ENCODE data around the gene ARPC1A.
A peak's percentile ranks its signal among the peaks of the same experiment; 100 is the strongest.
"Not testable (repeated sequence)": the region's sequence is repeated elsewhere in the genome, so short reads cannot be mapped to it uniquely, and the experiment has no call there.

Gene ARPC1A

DNA sequence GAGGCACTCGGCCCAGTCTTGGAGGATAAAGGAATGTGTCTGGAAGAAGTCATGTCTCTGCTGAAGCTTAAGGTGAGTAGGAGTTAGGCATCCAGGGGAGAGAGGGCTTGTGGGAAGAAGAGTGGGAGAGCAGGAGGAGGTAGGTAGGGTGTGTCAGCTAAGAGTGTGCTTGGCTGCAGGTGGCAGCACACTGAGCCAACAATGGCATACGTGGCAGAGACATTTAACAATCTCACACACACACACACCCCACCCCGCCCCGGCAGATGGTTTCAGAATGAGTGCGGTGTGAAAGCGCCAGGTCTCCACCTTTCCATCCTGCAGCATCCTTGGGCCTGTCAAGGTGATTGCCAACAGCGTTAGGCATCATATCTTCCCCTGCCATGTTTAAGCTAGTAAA, 11.2 kb upstream of the ARPC1A start:
- no peak for DNase-seq (ENCODE audit: low read depth)
- TF ChIP-seq, protein P1, sequence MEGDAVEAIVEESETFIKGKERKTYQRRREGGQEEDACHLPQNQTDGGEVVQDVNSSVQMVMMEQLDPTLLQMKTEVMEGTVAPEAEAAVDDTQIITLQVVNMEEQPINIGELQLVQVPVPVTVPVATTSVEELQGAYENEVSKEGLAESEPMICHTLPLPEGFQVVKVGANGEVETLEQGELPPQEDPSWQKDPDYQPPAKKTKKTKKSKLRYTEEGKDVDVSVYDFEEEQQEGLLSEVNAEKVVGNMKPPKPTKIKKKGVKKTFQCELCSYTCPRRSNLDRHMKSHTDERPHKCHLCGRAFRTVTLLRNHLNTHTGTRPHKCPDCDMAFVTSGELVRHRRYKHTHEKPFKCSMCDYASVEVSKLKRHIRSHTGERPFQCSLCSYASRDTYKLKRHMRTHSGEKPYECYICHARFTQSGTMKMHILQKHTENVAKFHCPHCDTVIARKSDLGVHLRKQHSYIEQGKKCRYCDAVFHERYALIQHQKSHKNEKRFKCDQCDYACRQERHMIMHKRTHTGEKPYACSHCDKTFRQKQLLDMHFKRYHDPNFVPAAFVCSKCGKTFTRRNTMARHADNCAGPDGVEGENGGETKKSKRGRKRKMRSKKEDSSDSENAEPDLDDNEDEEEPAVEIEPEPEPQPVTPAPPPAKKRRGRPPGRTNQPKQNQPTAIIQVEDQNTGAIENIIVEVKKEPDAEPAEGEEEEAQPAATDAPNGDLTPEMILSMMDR (conservative IDR thresholded peaks at IDR 0.05; ENCODE audit: control insufficient read depth, insufficient read depth, low read depth, low read length), result no peak
- H3K4me3 ChIP-seq (ENCODE audit: control insufficient read depth, low read depth, low read length), result no peak overlapping the region

DNA sequence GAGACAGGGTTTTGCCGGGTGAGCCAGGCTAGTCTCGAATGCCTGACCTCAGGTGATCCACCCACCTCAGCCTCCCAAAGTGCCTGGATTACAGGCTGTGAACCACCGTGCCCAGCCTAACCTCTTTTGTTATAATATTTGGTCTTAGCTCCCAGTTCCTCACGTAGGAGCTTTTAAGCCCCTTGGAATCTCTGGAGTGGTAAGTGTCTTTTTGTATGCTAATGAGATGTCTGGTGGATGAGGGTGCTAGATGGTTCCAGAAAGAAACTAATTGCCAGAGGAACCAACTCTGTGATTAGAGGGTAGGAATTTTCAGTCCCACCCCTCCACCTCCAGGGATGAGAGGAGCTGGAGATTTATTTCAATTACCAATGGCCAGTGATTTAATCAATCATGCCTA, 5.3 kb upstream of the ARPC1A start:
- TF ChIP-seq, protein P1 (conservative IDR thresholded peaks at IDR 0.05; ENCODE audit: control insufficient read depth, insufficient read depth, low read depth, low read length), result no peak
- DNase-seq (ENCODE audit: low read depth), result no peak
- no peak overlapping the region for H3K4me3 ChIP-seq (ENCODE audit: control insufficient read depth, low read depth, low read length)

DNA sequence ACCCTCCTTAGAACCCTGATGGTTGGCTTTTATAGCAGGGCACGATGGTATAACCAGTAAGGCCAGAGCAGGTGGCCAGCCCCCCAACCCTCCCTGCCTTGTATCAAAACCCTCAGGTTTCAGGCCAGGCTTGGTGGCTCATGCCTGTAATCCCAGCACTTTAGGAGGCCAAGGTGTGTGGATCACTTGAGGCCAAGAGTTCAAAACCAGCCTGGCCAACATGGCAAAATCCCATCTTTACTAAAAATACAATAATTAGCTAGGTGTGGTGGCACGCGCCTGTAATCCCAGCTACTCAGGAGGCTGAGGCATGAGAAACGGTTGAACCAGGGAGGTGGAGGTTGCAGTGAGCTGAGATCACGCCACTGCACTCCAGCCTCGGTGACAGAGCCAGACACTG, 3.0 kb upstream of the ARPC1A start:
- not testable (repeated sequence) for DNase-seq (ENCODE audit: low read depth); H3K4me3 ChIP-seq (ENCODE audit: control insufficient read depth, low read depth, low read length)

DNA sequence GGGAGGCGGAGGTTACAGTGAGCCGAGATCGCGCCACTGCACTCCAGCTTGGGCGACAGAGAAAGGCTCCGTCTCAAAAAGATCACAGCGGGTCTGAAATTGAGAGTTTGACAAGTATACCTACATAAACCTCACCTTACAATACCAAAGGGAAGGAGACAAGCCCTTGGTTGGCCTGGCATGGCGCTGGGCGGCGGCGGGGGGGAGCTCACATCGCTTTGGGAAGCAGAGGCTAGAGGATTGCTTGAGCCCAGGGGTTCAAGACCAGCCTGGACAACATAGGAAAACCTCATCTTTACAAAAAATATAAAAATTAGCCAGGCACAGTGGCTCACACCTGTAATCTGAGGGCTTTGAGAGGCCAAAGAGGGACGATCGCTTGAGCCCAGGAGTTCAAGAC, 1.1 kb upstream of the ARPC1A start:
- TF ChIP-seq, protein P1 (conservative IDR thresholded peaks at IDR 0.05; ENCODE audit: control insufficient read depth, insufficient read depth, low read depth, low read length), result no peak
- no peak for DNase-seq (ENCODE audit: low read depth)
- peak overlapping the region; percentile 80 for H3K4me3 ChIP-seq (ENCODE audit: control insufficient read depth, low read depth, low read length)

DNA sequence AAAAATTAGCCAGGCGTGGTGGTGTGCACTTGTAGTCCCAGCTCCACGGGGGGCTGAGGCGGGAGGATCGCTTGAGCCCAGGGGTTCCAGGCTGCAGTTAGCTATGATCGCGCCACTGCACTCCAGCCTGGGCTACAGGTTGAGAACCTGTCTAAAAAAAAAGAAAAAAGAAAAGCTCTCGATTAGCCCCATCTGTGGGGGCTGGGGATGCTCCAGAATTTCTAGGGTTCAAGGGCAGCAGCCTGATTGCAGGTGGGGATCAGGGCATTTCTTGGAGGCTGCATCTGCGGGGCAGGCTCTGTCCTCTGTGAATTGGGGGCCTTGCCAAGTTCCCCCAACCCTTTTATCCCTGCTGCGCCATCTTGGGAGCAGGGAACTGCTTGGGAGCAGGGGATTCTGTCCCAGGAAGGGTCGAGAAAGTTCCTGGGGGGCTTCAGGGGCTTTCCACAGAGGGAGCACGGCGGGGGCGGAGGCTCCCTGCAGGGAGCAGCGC, 651 bp upstream of the ARPC1A start:
- TF ChIP-seq, protein P1 (conservative IDR thresholded peaks at IDR 0.05; ENCODE audit: control insufficient read depth, insufficient read depth, low read depth, low read length), result no peak
- DNase-seq (ENCODE audit: low read depth), result no peak
- peak overlapping the region; percentile 80 for H3K4me3 ChIP-seq (ENCODE audit: control insufficient read depth, low read depth, low read length)

DNA sequence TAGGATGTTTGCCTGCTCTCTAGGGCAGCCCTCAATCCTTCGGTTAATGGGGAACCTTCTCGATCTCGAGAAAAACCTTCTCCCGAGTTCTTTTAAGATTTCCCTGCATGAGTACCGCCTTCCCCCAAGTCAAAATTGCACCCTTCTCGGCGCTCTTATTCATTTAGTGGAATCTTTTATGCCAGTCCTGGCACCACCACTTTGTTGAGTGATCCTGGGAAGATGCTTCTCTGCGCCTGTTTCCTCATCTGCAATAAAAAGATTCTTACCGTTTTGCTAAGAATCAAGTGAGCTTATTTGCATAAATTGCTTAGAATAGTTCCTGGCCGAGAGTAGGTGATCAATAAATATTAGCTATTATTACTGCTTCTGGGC, 697 bp downstream of the ARPC1A start:
- TF ChIP-seq, protein P1 (conservative IDR thresholded peaks at IDR 0.05; ENCODE audit: control insufficient read depth, insufficient read depth, low read depth, low read length), result no peak
- no peak for DNase-seq (ENCODE audit: low read depth)
- H3K4me3 ChIP-seq (ENCODE audit: control insufficient read depth, low read depth, low read length), result peak overlapping the region; percentile 80

DNA sequence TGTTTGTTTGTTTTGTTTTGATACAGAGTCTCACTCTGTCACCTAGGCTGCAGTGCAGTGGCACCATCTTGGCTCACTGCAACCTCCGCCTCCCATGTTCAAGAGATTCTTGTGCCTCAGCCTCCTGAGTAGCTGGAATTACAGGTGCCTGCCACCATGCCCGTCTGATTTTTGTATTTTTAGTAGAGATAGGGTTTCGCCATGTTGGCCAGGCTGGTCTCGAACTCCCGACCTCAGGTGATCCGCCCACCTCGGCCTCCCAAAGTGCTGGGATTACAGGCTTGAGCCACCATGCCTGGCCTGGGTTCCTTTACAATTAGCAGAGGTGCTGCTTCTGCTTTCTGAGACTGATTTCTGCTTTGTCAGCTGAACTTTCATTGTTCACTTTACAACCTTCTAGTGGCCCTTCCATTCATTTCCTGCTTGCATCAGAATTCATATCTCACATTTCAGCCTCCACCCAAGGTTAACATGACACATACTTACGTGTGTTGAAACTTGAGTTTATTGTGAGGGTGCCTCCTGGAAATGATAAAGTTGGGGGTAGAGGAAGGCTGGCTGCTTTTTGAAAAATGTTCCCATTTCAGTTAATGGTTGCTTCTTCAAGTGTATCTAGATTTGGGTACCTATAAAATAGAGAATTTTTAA, 4.7 kb downstream of the ARPC1A start:
- peak; percentile 90 for DNase-seq (ENCODE audit: low read depth)
- H3K4me3 ChIP-seq (ENCODE audit: control insufficient read depth, low read depth, low read length), result not testable (repeated sequence)

DNA sequence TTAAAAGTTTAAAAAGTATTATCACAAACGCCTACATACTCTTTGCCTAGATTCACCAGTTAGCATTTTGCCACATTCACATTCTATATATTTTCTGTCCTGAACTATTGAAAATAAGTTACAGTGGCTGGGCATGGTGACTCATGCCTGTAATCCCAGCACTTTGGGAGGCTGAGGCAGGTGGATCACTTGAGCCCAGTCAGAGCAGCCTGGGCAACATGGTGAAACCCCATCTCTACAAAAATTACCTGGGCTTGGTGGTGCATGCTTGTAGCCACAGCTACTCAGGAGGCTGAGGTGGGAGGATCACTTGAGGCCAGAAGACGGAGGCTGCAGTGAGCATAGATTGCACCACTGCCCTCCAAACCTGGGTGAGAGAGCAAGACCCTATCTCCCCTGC, 5.3 kb downstream of the ARPC1A start:
- TF ChIP-seq, protein P1 (conservative IDR thresholded peaks at IDR 0.05; ENCODE audit: control insufficient read depth, insufficient read depth, low read depth, low read length), result no peak
- H3K4me3 ChIP-seq (ENCODE audit: control insufficient read depth, low read depth, low read length), result no peak overlapping the region
- peak; percentile 13 for DNase-seq (ENCODE audit: low read depth)
